Testis (tissue), 2 donors: Measurements from ENCODE around the gene ZNF628.
A peak's percentile ranks its signal among the peaks of the same experiment; 100 is the strongest.

Experiments used
- POLR2A ChIP-seq: fragments of 450-650 bp; IDR thresholded peaks from one replicate; pipeline ENCODE4 v1.6.1; 2017; ENCODE audit warnings: antibody characterized with exemption, mild to moderate bottlenecking, moderate library complexity
- TF ChIP-seq, protein P1 (sequence below), 3 experiments: fragments of 450-650 bp in 2 of 3; fragments of 200-600 bp in 1 of 3; sonication (generic) in 1 of 3; IDR thresholded peaks; one replicate each; pipeline ENCODE4 v1.5.1; 2016 to 2019; ENCODE audit warnings: antibody characterized with exemption in 3 of 3, mild to moderate bottlenecking in 2 of 3, moderate library complexity in 1 of 3

DNA sequence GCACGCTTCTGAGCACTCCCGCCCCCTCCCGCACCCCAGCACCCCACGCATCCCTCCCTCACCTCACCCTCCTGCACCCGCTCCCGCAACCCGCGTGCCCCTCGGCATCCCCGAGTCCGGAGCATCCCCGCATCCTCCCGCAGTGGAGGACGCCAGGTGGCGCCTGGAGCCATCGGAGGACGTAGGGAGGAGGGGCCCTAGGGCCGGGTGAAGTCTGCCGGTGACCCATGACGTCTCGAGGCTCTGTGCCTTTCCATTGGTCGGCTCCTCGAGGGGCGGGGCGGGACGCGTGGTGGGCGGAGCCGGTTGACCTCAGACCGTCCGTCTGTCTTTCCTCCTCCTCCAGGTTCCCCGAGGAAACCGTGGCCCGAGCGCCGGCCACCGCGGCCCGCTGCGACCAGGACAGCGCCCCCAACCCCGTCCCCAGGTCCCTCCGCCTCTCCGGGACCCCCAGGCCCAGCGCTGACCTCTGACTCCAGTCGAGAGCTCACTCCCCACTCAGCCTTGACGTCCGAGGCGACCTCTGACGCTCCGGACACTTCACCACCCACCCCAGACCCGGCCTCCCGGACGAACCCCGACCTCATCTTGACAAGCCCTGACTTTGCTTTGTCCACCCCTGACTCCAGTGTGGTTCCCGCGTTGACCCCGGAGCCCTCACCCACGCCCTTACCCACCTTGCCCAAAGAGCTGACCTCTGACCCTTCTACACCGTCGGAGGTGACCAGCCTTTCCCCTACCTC, 40.6 kb downstream of the ZNF628 start:
- TF ChIP-seq, protein P1, sequence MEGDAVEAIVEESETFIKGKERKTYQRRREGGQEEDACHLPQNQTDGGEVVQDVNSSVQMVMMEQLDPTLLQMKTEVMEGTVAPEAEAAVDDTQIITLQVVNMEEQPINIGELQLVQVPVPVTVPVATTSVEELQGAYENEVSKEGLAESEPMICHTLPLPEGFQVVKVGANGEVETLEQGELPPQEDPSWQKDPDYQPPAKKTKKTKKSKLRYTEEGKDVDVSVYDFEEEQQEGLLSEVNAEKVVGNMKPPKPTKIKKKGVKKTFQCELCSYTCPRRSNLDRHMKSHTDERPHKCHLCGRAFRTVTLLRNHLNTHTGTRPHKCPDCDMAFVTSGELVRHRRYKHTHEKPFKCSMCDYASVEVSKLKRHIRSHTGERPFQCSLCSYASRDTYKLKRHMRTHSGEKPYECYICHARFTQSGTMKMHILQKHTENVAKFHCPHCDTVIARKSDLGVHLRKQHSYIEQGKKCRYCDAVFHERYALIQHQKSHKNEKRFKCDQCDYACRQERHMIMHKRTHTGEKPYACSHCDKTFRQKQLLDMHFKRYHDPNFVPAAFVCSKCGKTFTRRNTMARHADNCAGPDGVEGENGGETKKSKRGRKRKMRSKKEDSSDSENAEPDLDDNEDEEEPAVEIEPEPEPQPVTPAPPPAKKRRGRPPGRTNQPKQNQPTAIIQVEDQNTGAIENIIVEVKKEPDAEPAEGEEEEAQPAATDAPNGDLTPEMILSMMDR (IDR thresholded peaks at IDR 0.05), result peak; percentile 75 to 96 (median 87)
- no peak for TF ChIP-seq POLR2A
